ENCODE results near the gene SGMS1.

The SGMS1 gene

GRCh38 chr10:50526185-50526584 lies 97.6 kb downstream of the SGMS1 start:
- DNase-seq (ENCODE audit: low read depth): no peak
- no peak overlapping the region for H3K4me3 ChIP-seq (ENCODE audit: low read depth, low read length)
- TF ChIP-seq CTCF (IDR thresholded peaks at IDR 0.05; ENCODE audit: low read depth, low read length, missing control alignments): no peak

GRCh38 chr10:50523357-50523756 lies 100.4 kb downstream of the SGMS1 start:
- no peak for DNase-seq (ENCODE audit: low read depth)
- H3K4me3 ChIP-seq (ENCODE audit: low read depth, low read length): no peak overlapping the region
- TF ChIP-seq CTCF (IDR thresholded peaks at IDR 0.05; ENCODE audit: low read depth, low read length, missing control alignments): no peak

- TF ChIP-seq CTCF (IDR thresholded peaks at IDR 0.05; ENCODE audit: low read depth, low read length, missing control alignments): no peak
- DNase-seq (ENCODE audit: low read depth): no peak
Observed at GRCh38 chr10:50522908-50523307, 100.8 kb downstream of the SGMS1 start.

GRCh38 chr10:50520115-50520514 lies 103.6 kb downstream of the SGMS1 start:
- no peak for DNase-seq (ENCODE audit: low read depth)
- H3K4me3 ChIP-seq (ENCODE audit: low read depth, low read length): no peak overlapping the region
- TF ChIP-seq CTCF (IDR thresholded peaks at IDR 0.05; ENCODE audit: low read depth, low read length, missing control alignments): no peak

More at GRCh38 chr10:50522908-50523307, 100.8 kb downstream of the SGMS1 start:
- H3K4me3 ChIP-seq (ENCODE audit: low read depth, low read length): no peak overlapping the region

GRCh38 chr10:50517626-50518025 lies 106.1 kb downstream of the SGMS1 start:
- no peak overlapping the region for H3K4me3 ChIP-seq (ENCODE audit: low read depth, low read length)
- TF ChIP-seq CTCF (IDR thresholded peaks at IDR 0.05; ENCODE audit: low read depth, low read length, missing control alignments): no peak
- DNase-seq (ENCODE audit: low read depth): no peak

- DNase-seq (ENCODE audit: low read depth): no peak
- TF ChIP-seq CTCF (IDR thresholded peaks at IDR 0.05; ENCODE audit: low read depth, low read length, missing control alignments): no peak
- no peak overlapping the region for H3K4me3 ChIP-seq (ENCODE audit: low read depth, low read length)
Observed at GRCh38 chr10:50516171-50516570, 107.6 kb downstream of the SGMS1 start.

- H3K4me3 ChIP-seq (ENCODE audit: low read depth, low read length): no peak overlapping the region
- DNase-seq (ENCODE audit: low read depth): no peak
- TF ChIP-seq CTCF (IDR thresholded peaks at IDR 0.05; ENCODE audit: low read depth, low read length, missing control alignments): no peak
Observed at GRCh38 chr10:50515420-50515819, 108.3 kb downstream of the SGMS1 start.
